ENCODE data around the gene PDXK. TPM values are rescaled to one million over a fixed set of nuclear protein-coding genes. Genes with fewer than 3 reads are reported as not detected.

PDXK gene
- total RNA-seq, 1 experiment from 2014 or later = 313 TPM

- no peak for DNase-seq (ENCODE audit: low spot score)
Measured at GRCh38 chr21:43779660-43780059, 60.7 kb downstream of the PDXK start.

- DNase-seq (ENCODE audit: low spot score) = no peak
Measured at GRCh38 chr21:43781846-43782245, 62.9 kb downstream of the PDXK start.

- DNase-seq (ENCODE audit: low spot score) = no peak
Measured at GRCh38 chr21:43782431-43783097, 63.6 kb downstream of the PDXK start.

- DNase-seq (ENCODE audit: low spot score) = no peak
Measured at GRCh38 chr21:43783098-43783700, 64.3 kb downstream of the PDXK start.

GRCh38 chr21:43785134-43785533 lies 66.2 kb downstream of the PDXK start:
- no peak for DNase-seq (ENCODE audit: low spot score)

- no peak for DNase-seq (ENCODE audit: low spot score)
Measured at GRCh38 chr21:43786300-43786806, 67.4 kb downstream of the PDXK start.

GRCh38 chr21:43786807-43787440 lies 68.0 kb downstream of the PDXK start:
- no peak for DNase-seq (ENCODE audit: low spot score)

GRCh38 chr21:43789276-43790009 lies 70.5 kb downstream of the PDXK start, which contains the start of gene RRP1:
TSS of gene RRP1 (plus strand) at chr21:43789577. CDS start at chr21:43789630, 53 bp downstream.
- peak; percentile 79 for DNase-seq (ENCODE audit: low spot score)

- no peak for DNase-seq (ENCODE audit: low spot score)
Measured at GRCh38 chr21:43790010-43790524, 71.1 kb downstream of the PDXK start.

- DNase-seq (ENCODE audit: low spot score) = no peak
Measured at GRCh38 chr21:43792406-43792805, 73.5 kb downstream of the PDXK start.

- DNase-seq (ENCODE audit: low spot score) = no peak
Measured at GRCh38 chr21:43793243-43793642, 74.3 kb downstream of the PDXK start.

- DNase-seq (ENCODE audit: low spot score) = no peak
Measured at GRCh38 chr21:43794311-43794710, 75.4 kb downstream of the PDXK start.

GRCh38 chr21:43794857-43795256 lies 75.9 kb downstream of the PDXK start:
- DNase-seq (ENCODE audit: low spot score) = no peak

- no peak for DNase-seq (ENCODE audit: low spot score)
Measured at GRCh38 chr21:43797415-43797814, 78.5 kb downstream of the PDXK start.

- DNase-seq (ENCODE audit: low spot score) = no peak
Measured at GRCh38 chr21:43797925-43798715, 79.2 kb downstream of the PDXK start.

GRCh38 chr21:43799301-43799840 lies 80.4 kb downstream of the PDXK start:
- DNase-seq (ENCODE audit: low spot score) = no peak

GRCh38 chr21:43800124-43800523 lies 81.2 kb downstream of the PDXK start:
- DNase-seq (ENCODE audit: low spot score) = no peak

GRCh38 chr21:43800566-43800965 lies 81.6 kb downstream of the PDXK start:
- no peak for DNase-seq (ENCODE audit: low spot score)

GRCh38 chr21:43801006-43801783 lies 82.3 kb downstream of the PDXK start:
- DNase-seq (ENCODE audit: low spot score) = no peak

GRCh38 chr21:43802713-43803313 lies 83.9 kb downstream of the PDXK start:
- no peak for DNase-seq (ENCODE audit: low spot score)

Data from A172 (cell line).